ENCODE data around the gene SESN2.

DNA sequence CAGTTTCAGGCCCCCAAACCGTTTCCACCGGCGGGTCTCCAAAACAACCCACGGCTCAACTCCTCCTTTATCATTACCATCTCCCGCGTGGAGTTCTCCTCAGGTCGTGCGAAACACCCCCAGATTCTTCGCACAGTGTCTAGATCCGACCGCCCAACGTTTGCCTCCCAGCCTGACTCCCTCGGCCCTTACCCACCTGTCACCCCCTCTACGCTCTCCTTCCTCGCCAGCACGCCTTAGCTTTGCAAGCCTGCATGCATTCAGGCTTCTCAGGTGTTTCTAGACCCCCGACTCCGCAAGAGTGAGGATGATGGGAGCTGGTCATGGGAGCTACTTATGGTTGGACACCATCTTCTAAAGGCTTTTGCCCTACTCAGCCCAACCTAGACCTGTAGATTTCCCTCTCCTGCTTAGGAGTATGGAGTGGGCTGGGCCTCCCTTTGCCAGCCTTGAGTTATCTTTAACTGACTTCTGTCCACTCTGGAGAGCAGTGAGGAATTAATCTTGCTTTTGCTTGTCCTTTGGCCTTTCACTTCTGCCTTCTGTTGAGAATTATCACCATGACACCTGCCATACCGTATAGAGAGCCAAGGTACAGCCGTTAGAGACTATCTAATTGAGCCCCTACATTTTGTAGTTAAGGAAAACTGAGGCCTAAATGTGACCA lies 22.5 kb upstream of the SESN2 start:
- TF ChIP-seq ZNF274 (IDR thresholded peaks at IDR 0.05; ENCODE audit: low read depth, low read length) (no peak), YY1 (IDR thresholded peaks at IDR 0.05; ENCODE audit: insufficient read depth, insufficient read length) (no peak)
